BLaER1 (cell line): ENCODE results near the gene TMEM59L.

Experiments used
- H3K27ac ChIP-seq: shearing (Covaris generic); formaldehyde crosslinking; 2 replicates; pipeline ENCODE4 v1.8.1; 2022
- H3K27me3 ChIP-seq: shearing (Covaris generic); formaldehyde crosslinking; 2 replicates; pipeline ENCODE4 v1.8.1; 2022
- H3K36me3 ChIP-seq: shearing (Covaris generic); formaldehyde crosslinking; 2 replicates; pipeline ENCODE4 v1.8.1; 2022
- H3K4me1 ChIP-seq: shearing (Covaris generic); formaldehyde crosslinking; 2 replicates; pipeline ENCODE4 v1.8.1; 2022
- H3K4me2 ChIP-seq: shearing (Covaris generic); formaldehyde crosslinking; 2 replicates; pipeline ENCODE4 v1.8.1; 2022
- H3K4me3 ChIP-seq: shearing (Covaris generic); formaldehyde crosslinking; 2 replicates; pipeline ENCODE4 v1.8.1; 2022
- H3K9ac ChIP-seq: shearing (Covaris generic); formaldehyde crosslinking; 2 replicates; pipeline ENCODE4 v1.8.1; 2022
- H3K9me3 ChIP-seq: shearing (Covaris generic); formaldehyde crosslinking; 2 replicates; pipeline ENCODE4 v1.8.1; 2022
- H4K20me1 ChIP-seq: shearing (Covaris generic); formaldehyde crosslinking; 2 replicates; pipeline ENCODE4 v1.8.1; 2022
- Cebpa-rat ChIP-seq: shearing (Covaris generic); IDR thresholded peaks from 2 replicates; pipeline ENCODE4 v1.8.1; 2022

Gene TMEM59L

DNA sequence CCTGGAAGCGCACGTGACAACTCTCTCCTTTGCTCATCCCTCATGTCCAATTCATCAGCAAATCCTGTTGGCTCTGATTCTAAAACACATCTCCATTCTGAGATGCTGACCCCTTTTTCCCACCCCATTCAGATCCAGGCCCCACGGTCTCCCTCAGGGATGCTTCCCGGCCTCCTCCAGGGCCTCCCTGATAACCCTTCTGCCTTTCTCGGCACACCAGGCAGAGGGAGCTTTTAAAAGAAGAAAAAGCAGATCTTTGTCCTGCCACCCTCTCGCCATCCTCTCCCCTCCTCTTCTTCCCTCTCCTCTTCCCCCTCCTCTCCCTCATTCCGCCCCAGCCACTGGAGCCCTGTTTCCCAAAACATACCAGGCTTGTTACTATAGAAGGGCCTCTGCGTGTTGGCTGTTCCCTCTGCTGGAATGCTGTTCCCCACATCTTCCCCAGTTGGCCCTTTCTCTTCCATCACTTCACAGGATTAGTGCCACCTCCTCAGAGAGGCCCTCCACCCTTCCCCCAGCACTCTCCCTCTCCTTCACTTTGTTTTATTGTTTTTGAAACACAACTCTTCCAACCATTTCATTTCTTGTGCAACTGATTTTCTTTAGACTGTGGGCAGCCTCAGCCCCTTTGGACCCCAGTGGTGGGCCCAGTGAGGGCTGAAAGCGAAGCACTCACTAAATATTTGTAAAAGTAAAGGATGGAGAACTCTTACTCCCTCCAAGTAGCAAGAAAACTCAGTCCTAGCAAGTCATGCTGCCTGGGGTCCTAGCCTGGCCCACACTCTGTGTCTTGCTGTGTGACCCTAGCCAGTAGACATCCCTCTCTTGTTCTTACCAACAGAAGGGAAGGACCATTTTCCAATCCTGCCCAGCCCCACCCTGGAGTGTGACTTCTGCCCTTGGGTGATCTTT, 3.6 kb upstream of the TMEM59L start:
- H4K20me1 ChIP-seq = peaks cover 92% of the 10 kb centered on the region
- H3K36me3 ChIP-seq = no peaks in the 10 kb centered on the region
- no peak overlapping the region for H3K9ac ChIP-seq
- TF ChIP-seq Cebpa-rat = no peak
- no peaks in the 10 kb centered on the region for H3K9me3 ChIP-seq
- H3K4me2 ChIP-seq = no peak overlapping the region
- H3K27me3 ChIP-seq = peaks cover 100% of the 10 kb centered on the region
- peaks cover 48% of the 10 kb centered on the region for H3K4me1 ChIP-seq
- no peak overlapping the region for H3K27ac ChIP-seq
- H3K4me3 ChIP-seq = no peak overlapping the region

DNA sequence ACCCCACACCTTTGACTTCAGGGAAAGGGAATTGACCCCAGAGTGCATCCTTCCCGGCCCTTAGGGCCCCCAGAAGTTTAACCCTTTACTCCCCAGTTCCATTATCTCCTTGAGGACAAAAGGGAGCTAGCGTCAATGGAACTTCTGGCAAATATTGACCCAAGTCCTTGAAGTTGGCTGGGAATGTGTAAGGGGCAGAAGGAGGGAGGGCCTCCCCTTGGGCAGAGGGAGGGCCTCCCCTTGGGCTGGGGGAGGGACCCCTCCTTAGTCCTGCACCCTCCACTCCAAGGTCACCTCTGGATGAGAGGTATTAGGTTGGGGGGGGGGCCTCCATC, 3.0 kb upstream of the TMEM59L start:
- Histone ChIP-seq H3K4me2 (no peak overlapping the region), H3K9me3 (no peaks in the 10 kb centered on the region), H3K9ac (no peak overlapping the region), H4K20me1 (peaks cover 92% of the 10 kb centered on the region), H3K27ac (no peak overlapping the region), H3K36me3 (no peaks in the 10 kb centered on the region), H3K4me3 (no peak overlapping the region), H3K27me3 (peaks cover 100% of the 10 kb centered on the region), H3K4me1 (peaks cover 48% of the 10 kb centered on the region)
- no peak for TF ChIP-seq Cebpa-rat

DNA sequence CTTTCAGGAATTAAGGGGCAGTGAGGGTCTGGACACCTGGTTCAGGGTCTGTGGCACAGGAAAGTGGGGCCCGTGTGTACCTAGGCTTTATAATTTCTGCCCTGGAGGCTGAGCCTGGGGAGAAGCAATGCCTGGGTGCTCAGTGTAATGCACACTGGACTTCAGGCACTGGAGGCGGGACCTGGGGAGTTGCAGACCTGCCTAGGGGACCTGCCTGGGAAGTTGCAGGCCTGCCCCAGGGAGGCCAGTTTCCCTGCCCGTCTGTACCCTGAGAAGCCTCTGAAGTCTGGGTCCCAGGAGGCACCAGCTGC, 2.5 kb upstream of the TMEM59L start:
- H3K4me2 ChIP-seq = peak overlapping the region; percentile 93
- peaks cover 89% of the 10 kb centered on the region for H4K20me1 ChIP-seq
- H3K4me3 ChIP-seq = peak overlapping the region; percentile 65; the same call in 1 of the 2 replicates
- no peaks in the 10 kb centered on the region for H3K36me3 ChIP-seq
- TF ChIP-seq Cebpa-rat = no peak
- H3K4me1 ChIP-seq = peaks cover 48% of the 10 kb centered on the region
- H3K27me3 ChIP-seq = peaks cover 100% of the 10 kb centered on the region
- H3K27ac ChIP-seq = no peak overlapping the region
- no peaks in the 10 kb centered on the region for H3K9me3 ChIP-seq
- H3K9ac ChIP-seq = no peak overlapping the region

DNA sequence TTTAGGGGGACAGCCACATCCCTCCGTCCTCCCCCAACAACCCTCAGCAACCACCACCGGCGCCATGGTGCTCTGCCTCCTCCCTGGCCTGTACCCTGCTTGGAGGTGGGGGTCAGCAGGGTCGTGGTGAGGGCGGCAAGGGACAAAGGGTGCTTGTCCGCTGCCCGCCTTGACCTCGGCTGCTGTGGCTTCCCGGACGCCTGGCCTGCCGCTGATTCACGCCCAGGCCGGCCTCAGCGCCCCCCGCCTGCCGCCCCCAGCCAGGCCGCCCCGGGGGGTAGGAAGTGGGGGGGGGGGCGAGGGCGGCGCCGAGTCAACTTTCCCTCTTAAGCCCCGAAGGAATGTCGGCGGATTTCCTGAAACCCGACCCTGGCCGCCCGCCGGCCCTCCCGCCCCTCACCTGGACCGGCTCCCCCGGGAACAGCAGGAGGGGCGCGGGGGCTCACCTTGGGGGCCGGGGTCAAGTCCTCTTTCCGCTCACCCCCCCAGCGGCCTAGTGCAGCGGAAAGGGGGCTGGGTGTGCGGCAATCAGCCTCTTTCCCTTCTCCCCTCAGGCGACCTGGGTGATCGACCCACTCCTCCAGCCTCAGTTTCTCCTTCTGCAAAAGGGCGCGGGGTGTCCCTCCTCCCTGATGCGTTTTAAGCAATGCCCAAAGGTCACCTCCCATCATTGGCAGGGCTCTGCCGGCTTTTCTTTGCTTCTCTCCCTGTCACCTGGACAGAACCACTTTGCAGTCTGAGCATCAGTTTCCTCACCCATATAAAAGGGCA, 1.9 kb upstream of the TMEM59L start:
- Histone ChIP-seq H3K36me3 (no peaks in the 10 kb centered on the region), H3K9me3 (no peaks in the 10 kb centered on the region), H3K9ac (no peak overlapping the region), H3K4me2 (peak overlapping the region; percentile 93), H3K4me3 (peak overlapping the region; percentile 65), H4K20me1 (peaks cover 83% of the 10 kb centered on the region), H3K27ac (no peak overlapping the region), H3K4me1 (peaks cover 44% of the 10 kb centered on the region), H3K27me3 (peaks cover 100% of the 10 kb centered on the region)
- no peak for TF ChIP-seq Cebpa-rat

GRCh38 chr19:18611327-18612050, 1.2 kb upstream of the TMEM59L start:
- peaks cover 77% of the 10 kb centered on the region for H4K20me1 ChIP-seq
- H3K9ac ChIP-seq = no peak overlapping the region
- no peaks in the 10 kb centered on the region for H3K36me3 ChIP-seq
- peak overlapping the region; percentile 93 for H3K4me2 ChIP-seq
- peak overlapping the region; percentile 65 for H3K4me3 ChIP-seq
- no peak for TF ChIP-seq Cebpa-rat
- peaks cover 100% of the 10 kb centered on the region for H3K27me3 ChIP-seq
- H3K4me1 ChIP-seq = peaks cover 36% of the 10 kb centered on the region
- no peaks in the 10 kb centered on the region; the same call in 1 of the 2 replicates for H3K9me3 ChIP-seq
- H3K27ac ChIP-seq = no peak overlapping the region

DNA sequence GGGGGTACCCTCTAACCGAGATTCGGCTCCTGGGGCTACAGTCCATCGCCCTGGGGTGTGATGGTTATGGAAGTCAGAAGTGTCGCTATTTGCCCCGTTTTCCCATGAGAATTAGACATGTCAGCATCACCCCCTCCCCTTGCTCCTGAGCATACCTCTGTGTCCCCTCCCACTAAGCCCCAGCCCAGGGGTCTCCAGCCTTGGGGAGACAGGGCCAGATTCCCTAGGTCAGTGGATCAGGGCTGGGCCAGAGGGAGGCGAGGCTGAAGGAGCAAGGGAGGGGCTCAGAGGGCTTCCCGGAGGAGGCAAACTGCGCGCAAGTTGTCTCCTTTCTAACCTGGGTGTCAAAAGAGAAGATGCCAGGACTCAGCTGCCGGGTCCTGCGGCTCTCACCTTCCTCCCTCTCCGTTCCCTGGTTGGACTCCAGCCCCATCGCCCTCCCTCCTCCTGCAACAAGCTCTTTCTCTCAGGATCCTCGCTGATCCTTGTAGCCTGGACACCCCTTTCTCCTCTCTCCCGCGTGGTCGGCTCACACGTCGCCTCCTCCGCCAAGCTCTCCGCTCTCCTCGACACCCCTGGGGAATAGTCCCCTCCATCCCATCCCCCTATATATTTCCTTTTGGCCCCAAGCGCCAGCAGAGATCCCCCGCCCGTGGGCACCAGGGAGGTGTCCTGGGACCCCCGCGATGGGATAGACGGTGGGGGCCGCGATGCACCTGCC, 459 bp upstream of the TMEM59L start:
- TF ChIP-seq Cebpa-rat = no peak
- H3K9me3 ChIP-seq = peaks cover 7% of the 10 kb centered on the region
- peak overlapping the region; percentile 65 for H3K4me3 ChIP-seq
- H3K36me3 ChIP-seq = no peaks in the 10 kb centered on the region
- H3K27ac ChIP-seq = no peak overlapping the region
- peaks cover 99% of the 10 kb centered on the region for H3K27me3 ChIP-seq
- no peak overlapping the region for H3K9ac ChIP-seq
- H3K4me2 ChIP-seq = peak overlapping the region; percentile 93
- peaks cover 36% of the 10 kb centered on the region for H3K4me1 ChIP-seq
- H4K20me1 ChIP-seq = peaks cover 76% of the 10 kb centered on the region

DNA sequence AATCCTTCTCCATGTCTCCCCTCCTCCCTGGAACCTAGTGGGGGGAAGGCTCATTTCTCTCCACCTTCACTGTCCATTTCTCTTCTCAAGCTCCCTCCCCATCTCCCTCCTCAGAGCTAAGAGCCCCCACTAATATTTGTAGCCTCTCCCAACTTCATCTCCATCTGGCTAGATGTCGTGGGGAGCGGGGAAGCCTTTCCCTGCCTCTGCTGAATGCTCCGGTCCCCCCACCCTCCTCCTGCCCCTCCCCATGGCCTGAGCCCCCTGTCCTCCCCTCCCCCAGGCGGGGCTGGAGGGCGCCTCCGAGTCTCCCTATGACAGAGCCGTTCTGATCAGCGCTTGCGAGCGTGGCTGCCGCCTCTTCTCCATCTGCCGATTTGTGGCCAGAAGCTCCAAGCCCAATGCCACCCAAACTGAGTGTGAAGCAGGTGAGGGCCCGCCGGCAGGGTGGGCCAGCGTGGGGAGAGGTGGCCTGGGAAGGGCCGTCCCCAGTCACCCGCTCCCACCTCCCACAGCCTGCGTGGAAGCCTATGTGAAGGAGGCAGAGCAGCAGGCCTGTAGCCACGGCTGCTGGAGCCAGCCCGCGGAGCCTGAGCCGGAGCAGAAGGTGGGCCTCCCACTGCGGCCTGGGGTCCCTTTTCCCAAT, 1.0 kb downstream of the TMEM59L start:
- Histone ChIP-seq H3K9ac (no peak overlapping the region), H3K36me3 (no peaks in the 10 kb centered on the region), H3K4me2 (no peak overlapping the region), H4K20me1 (peaks cover 61% of the 10 kb centered on the region), H3K9me3 (peaks cover 12% of the 10 kb centered on the region), H3K4me3 (no peak overlapping the region), H3K27ac (no peak overlapping the region), H3K4me1 (peaks cover 36% of the 10 kb centered on the region), H3K27me3 (peaks cover 84% of the 10 kb centered on the region)
- no peak for TF ChIP-seq Cebpa-rat

DNA sequence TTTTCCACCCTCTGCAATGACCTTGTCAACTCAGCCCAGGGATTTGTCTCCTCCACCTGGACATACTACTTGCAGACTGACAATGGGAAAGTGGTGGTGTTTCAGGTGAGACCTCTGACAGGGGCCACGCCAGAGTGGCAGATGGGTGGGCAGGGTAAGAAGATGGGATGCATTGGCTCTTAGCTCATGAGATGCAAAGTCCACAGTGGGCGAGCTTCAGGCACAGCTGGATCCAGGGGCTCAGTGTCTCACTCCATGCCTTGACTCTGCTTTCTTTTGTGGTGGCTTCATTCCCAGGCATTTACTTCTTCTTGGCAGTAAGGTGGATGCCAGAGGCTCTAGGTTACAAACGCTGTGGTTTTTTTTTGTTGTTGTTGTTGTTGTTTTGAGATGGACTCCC, 3.4 kb downstream of the TMEM59L start:
- Histone ChIP-seq H3K4me2 (no peak overlapping the region), H3K9me3 (peaks cover 12% of the 10 kb centered on the region), H3K4me3 (no peak overlapping the region), H3K9ac (no peak overlapping the region), H3K27me3 (peaks cover 60% of the 10 kb centered on the region), H3K4me1 (peaks cover 28% of the 10 kb centered on the region), H3K36me3 (no peaks in the 10 kb centered on the region), H3K27ac (no peak overlapping the region), H4K20me1 (peaks cover 38% of the 10 kb centered on the region)
- TF ChIP-seq Cebpa-rat = no peak

GRCh38 chr19:18617562-18617961, 4.9 kb downstream of the TMEM59L start:
- H3K36me3 ChIP-seq = no peaks in the 10 kb centered on the region
- TF ChIP-seq Cebpa-rat = no peak
- peaks cover 45% of the 10 kb centered on the region for H3K27me3 ChIP-seq
- H3K9me3 ChIP-seq = peaks cover 12% of the 10 kb centered on the region
- peaks cover 27% of the 10 kb centered on the region for H3K4me1 ChIP-seq
- H3K9ac ChIP-seq = no peak overlapping the region
- no peak overlapping the region for H3K27ac ChIP-seq
- H3K4me2 ChIP-seq = no peak overlapping the region
- peaks cover 23% of the 10 kb centered on the region for H4K20me1 ChIP-seq
- no peak overlapping the region for H3K4me3 ChIP-seq
